Keratinocyte (primary cell): ENCODE results near the gene TDRKH. TPM values are rescaled to one million over a fixed set of nuclear protein-coding genes. Genes with fewer than 3 reads are reported as not detected.
A peak's percentile ranks its signal among the peaks of the same experiment; 100 is the strongest.

ENCODE experiments used
- DNase-seq: peaks from one replicate; pipeline ENCODE4 v3.0.0-alpha.2; 2011; ENCODE audit warnings: low read depth, missing footprints, low spot score
- FAIRE-seq: peaks from 2 replicates; lab custom pipeline; 2011; peaks lifted over from hg19 to GRCh38; lab: Jason Lieb, UNC
- H2AFZ ChIP-seq: 2 replicates; pipeline ENCODE4 v1.6.0; 2012; ENCODE audit warnings: low read length, control low read depth, inconsistent platforms; ENCODE audit not compliant: control insufficient read depth
- H3K27ac ChIP-seq: 2 replicates; pipeline ENCODE4 v1.5.1; 2011; ENCODE audit warnings: low read length; ENCODE audit not compliant: control insufficient read depth, insufficient read depth
- H3K27me3 ChIP-seq: 3 replicates; pipeline ENCODE4 v1.6.0; 2011; ENCODE audit warnings: low read length; ENCODE audit not compliant: control insufficient read depth, insufficient read depth; ENCODE audit errors: extremely low read depth
- H3K36me3 ChIP-seq, 2 experiments: 2 replicates in 1 of 2; 3 replicates in 1 of 2; pipeline ENCODE4 v1.5.1; 2011; ENCODE audit warnings: low read length in 2 of 2, mild to moderate bottlenecking in 1 of 2; ENCODE audit not compliant: control insufficient read depth in 2 of 2, insufficient read depth in 2 of 2; ENCODE audit errors: extremely low read depth in 1 of 2
- H3K4me1 ChIP-seq: 3 replicates; pipeline ENCODE4 v1.5.1; 2011; ENCODE audit warnings: low read length; ENCODE audit not compliant: control insufficient read depth, insufficient read depth; ENCODE audit errors: extremely low read depth
- H3K4me2 ChIP-seq: 3 replicates; pipeline ENCODE4 v1.6.0; 2011; ENCODE audit warnings: low read depth, low read length; ENCODE audit not compliant: control insufficient read depth, insufficient read depth; ENCODE audit errors: extremely low read depth
- H3K4me3 ChIP-seq, 3 experiments: fragments of 200-600 bp in 1 of 3; sonication (generic) in 1 of 3; 2 replicates in 2 of 3; 3 replicates in 1 of 3; pipeline ENCODE4 v1.5.1; 2011 to 2016; ENCODE audit warnings: low read length in 3 of 3, mild to moderate bottlenecking in 3 of 3, control low read depth in 2 of 3, inconsistent platforms in 1 of 3, low read depth in 1 of 3, mixed read lengths in 1 of 3, mixed run types in 1 of 3, moderate library complexity in 1 of 3; ENCODE audit not compliant: control insufficient read depth in 2 of 3, insufficient read depth in 2 of 3; ENCODE audit errors: extremely low read depth in 1 of 3
- H3K79me2 ChIP-seq: 2 replicates; pipeline ENCODE4 v1.6.0; 2012; ENCODE audit warnings: low read length; ENCODE audit not compliant: control insufficient read depth, insufficient read depth
- H3K9ac ChIP-seq: 3 replicates; pipeline ENCODE4 v1.6.0; 2011; ENCODE audit warnings: low read length; ENCODE audit not compliant: control insufficient read depth, insufficient read depth; ENCODE audit errors: extremely low read depth
- H3K9me1 ChIP-seq: 3 replicates; pipeline ENCODE4 v1.6.0; 2011; ENCODE audit warnings: low read length; ENCODE audit not compliant: control insufficient read depth, insufficient read depth; ENCODE audit errors: extremely low read depth
- H3K9me3 ChIP-seq: 2 replicates; pipeline ENCODE4 v1.5.1; 2012; ENCODE audit warnings: low read depth, low read length; ENCODE audit not compliant: control insufficient read depth
- H4K20me1 ChIP-seq: 3 replicates; pipeline ENCODE4 v1.6.0; 2011; ENCODE audit warnings: low read length; ENCODE audit not compliant: control insufficient read depth, insufficient read depth; ENCODE audit errors: extremely low read depth
- CTCF ChIP-seq, 3 experiments: IDR thresholded peaks in 1 of 3; conservative IDR thresholded peaks in 1 of 3; optimal IDR thresholded peaks in 1 of 3; 2 replicates in 2 of 3; 3 replicates in 1 of 3; pipeline versions ENCODE3 to v1.5.1; 2011; ENCODE audit warnings: low read length in 3 of 3, mild to moderate bottlenecking in 3 of 3, moderate library complexity in 2 of 3, control low read depth in 1 of 3, inconsistent platforms in 1 of 3; ENCODE audit not compliant: insufficient read depth in 2 of 3; ENCODE audit errors: extremely low read depth in 1 of 3
- EZH2 ChIP-seq: IDR thresholded peaks from one replicate; pipeline ENCODE4 v1.6.1; 2012; ENCODE audit warnings: inconsistent platforms, mild to moderate bottlenecking, low read length, moderate library complexity
- dilution Hi-C: fragments of 300-500 bp; cut with MboI; formaldehyde crosslinking; loops from one replicate; pipeline ENCODE4 v1.7.0; 2020; ENCODE audit warnings: low sequenced_read_pairs; ENCODE audit not compliant: extremely low pct_ligation_motif_present
- polyA plus RNA-seq, 5 experiments: library from polyadenylated mRNA; depleted of rRNA in 3 of 5; stranded (reverse) in 3 of 5; stranded (forward) in 1 of 5; unstranded in 1 of 5; fragments of >200 nt; gene quantifications; 1 replicate in 1 of 5; 2 replicates in 3 of 5; 3 replicates in 1 of 5; pipeline versions ENCODE4 v1.2.1 to v1.2.3, GENCODE V29; 2011 to 2012; ENCODE audit warnings: missing spikeins in 2 of 5, low read depth in 1 of 5, low replicate concordance in 1 of 5

Gene TDRKH
- polyA plus RNA-seq, 1 donor (not counting 4 experiments of a cell fraction or from before 2014, with no cell fraction given): 9.7 TPM

DNA sequence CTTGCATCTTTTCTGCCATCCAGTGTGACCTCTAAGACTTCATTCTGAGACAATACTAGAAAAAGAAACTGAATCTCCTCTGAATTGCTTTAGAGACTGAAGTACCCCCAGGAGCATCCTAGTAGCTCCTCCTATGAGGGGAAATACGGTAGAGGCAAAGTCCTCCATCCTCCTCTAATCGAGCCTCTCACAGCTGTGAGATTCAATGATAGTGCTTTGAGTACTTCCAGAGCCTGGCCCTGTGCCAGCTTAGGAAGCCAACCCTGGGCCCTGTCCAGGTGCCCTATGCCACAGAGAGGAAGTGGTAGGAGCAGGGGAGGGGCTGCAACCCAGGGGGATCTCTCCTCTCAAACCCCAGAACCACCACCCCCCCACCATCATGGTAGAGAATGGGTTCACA is 30.6 kb upstream of the TDRKH start:
- Histone ChIP-seq H3K27ac (no peak overlapping the region), H3K79me2 (no peaks in the 10 kb centered on the region), H3K4me3 (no peak overlapping the region), H3K4me1 (peaks cover 17% of the 10 kb centered on the region), H3K4me2 (no peak overlapping the region), H3K27me3 (no peaks in the 10 kb centered on the region), H3K9me1 (no peaks in the 10 kb centered on the region), H4K20me1 (no peaks in the 10 kb centered on the region), H3K9me3 (no peaks in the 10 kb centered on the region), H2AFZ (no peak overlapping the region), H3K9ac (no peak overlapping the region), H3K36me3 (no peaks in the 10 kb centered on the region)
- no peak for FAIRE-seq
- no peak for TF ChIP-seq CTCF (optimal IDR thresholded peaks at IDR 0.05 in 1 of 3, IDR thresholded peaks at IDR 0.05 in 1 of 3, conservative IDR thresholded peaks at IDR 0.05 in 1 of 3; ENCODE audit: extremely low read depth in 1 of 3, insufficient read depth in 2 of 3, low read length in 3 of 3)
- no peak for TF ChIP-seq EZH2
- DNase-seq: no peak
- dilution Hi-C loops: no loop called here

DNA sequence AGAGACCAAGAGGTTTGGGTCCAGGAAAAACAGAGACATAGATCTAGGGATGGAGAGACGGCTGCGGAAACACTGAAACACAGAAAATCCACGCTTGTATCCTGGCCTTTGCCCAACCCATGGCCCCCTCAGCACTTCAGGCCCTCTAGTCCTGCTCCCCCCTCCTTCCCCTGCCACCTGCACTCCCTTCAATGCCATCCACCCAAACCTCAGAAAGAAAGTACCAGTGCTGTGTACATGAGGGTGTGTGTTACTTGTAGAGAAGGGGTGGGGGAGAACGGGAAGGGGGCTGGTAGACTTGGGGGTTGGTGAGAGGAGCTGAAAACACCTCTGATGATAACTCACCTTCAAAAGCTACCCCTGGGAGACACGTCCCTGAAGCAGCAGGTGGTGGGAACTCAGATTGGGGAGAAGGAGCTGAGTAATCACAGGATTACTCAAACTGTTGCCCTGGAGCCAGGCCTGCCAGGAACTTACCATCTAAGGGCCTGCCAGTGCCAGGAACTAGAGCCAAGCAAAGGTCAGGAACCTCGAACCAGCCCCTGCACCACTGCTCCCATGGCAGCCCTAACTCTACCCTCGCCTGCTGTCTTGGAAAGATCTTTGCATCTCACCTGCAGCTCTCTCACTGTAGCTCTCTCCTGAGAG is 29.8 kb upstream of the TDRKH start:
- Histone ChIP-seq H3K4me1 (peaks cover 17% of the 10 kb centered on the region), H3K4me3 (no peak overlapping the region), H2AFZ (no peak overlapping the region), H3K9me1 (no peaks in the 10 kb centered on the region), H3K79me2 (no peaks in the 10 kb centered on the region), H3K9ac (no peak overlapping the region), H3K27ac (no peak overlapping the region), H3K27me3 (no peaks in the 10 kb centered on the region), H3K9me3 (no peaks in the 10 kb centered on the region), H4K20me1 (no peaks in the 10 kb centered on the region), H3K4me2 (no peak overlapping the region), H3K36me3 (no peaks in the 10 kb centered on the region)
- FAIRE-seq: peak; percentile 73
- DNase-seq: no peak
- dilution Hi-C loops: no loop called here
- no peak for TF ChIP-seq CTCF (optimal IDR thresholded peaks at IDR 0.05 in 1 of 3, IDR thresholded peaks at IDR 0.05 in 1 of 3, conservative IDR thresholded peaks at IDR 0.05 in 1 of 3; ENCODE audit: extremely low read depth in 1 of 3, insufficient read depth in 2 of 3, low read length in 3 of 3)
- TF ChIP-seq EZH2: no peak
